ENCODE results near the gene LDB2. TPM values are rescaled to one million over a fixed set of nuclear protein-coding genes. Genes with fewer than 3 reads are reported as not detected.

LDB2 gene
- polyA plus RNA-seq, 3 donors = not detected

- Mint-ChIP-seq H3K4me3 (no peak overlapping the region), H3K4me1 (peaks cover 2% of the 10 kb centered on the region), H3K27ac (no peak overlapping the region), H3K36me3 (no peaks in the 10 kb centered on the region), H3K9me3 (peaks cover 0 to 7% (median 2%) of the 10 kb centered on the region in 7 donors), H3K27me3 (ENCODE audit: low read depth in 3 of 3) (peaks cover 0 to 3% (median 1%) of the 10 kb centered on the region in 3 donors)
- Histone ChIP-seq H3K9me3 (replicated peaks in 1 of 2; ENCODE audit: control insufficient read depth in 1 of 2, insufficient read depth in 1 of 2, low read length in 2 of 2) (no peaks in the 10 kb centered on the region), H3K36me3 (replicated peaks in 1 of 2; ENCODE audit: control insufficient read depth in 1 of 2, insufficient read depth in 2 of 2, low read length in 2 of 2) (no peaks in the 10 kb centered on the region), H3K4me1 (ENCODE audit: control insufficient read depth in 1 of 2, insufficient read depth in 2 of 2, low read length in 2 of 2) (no peaks in the 10 kb centered on the region), H3K9ac (ENCODE audit: insufficient read depth, low read length, poor library complexity, severe bottlenecking) (no peak overlapping the region), H3K27ac (ENCODE audit: low read depth in 1 of 2, low read length in 2 of 2) (no peak overlapping the region), H3K27me3 (ENCODE audit: control insufficient read depth in 2 of 2, insufficient read depth in 2 of 2, low read length in 2 of 2) (no peaks in the 10 kb centered on the region), H3K4me3 (replicated peaks in 1 of 3; ENCODE audit: low read depth in 2 of 3, low read length in 3 of 3) (no peak overlapping the region), H2AFZ (ENCODE audit: insufficient read depth, low read depth, low read length, poor library complexity, severe bottlenecking) (no peak overlapping the region), H3K79me2 (ENCODE audit: insufficient read depth, low read length) (no peaks in the 10 kb centered on the region), H3K4me2 (replicated peaks; ENCODE audit: extremely low read depth, low read length, poor library complexity, severe bottlenecking) (no peak overlapping the region), H4K20me1 (ENCODE audit: insufficient read depth, low read length) (no peaks in the 10 kb centered on the region)
- TF ChIP-seq, protein P1, sequence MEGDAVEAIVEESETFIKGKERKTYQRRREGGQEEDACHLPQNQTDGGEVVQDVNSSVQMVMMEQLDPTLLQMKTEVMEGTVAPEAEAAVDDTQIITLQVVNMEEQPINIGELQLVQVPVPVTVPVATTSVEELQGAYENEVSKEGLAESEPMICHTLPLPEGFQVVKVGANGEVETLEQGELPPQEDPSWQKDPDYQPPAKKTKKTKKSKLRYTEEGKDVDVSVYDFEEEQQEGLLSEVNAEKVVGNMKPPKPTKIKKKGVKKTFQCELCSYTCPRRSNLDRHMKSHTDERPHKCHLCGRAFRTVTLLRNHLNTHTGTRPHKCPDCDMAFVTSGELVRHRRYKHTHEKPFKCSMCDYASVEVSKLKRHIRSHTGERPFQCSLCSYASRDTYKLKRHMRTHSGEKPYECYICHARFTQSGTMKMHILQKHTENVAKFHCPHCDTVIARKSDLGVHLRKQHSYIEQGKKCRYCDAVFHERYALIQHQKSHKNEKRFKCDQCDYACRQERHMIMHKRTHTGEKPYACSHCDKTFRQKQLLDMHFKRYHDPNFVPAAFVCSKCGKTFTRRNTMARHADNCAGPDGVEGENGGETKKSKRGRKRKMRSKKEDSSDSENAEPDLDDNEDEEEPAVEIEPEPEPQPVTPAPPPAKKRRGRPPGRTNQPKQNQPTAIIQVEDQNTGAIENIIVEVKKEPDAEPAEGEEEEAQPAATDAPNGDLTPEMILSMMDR (IDR thresholded peaks at IDR 0.05) = no peak
- intact Hi-C loops (cut with micrococcal nuclease) = no loop called here
- no peak for DNase-seq
- WGBS (ENCODE audit: insufficient coverage) = 92% methylated on average over 11 of the region's 11 CpGs
These were observed 35.7 kb downstream of the LDB2 start for GRCh38 chr4:16862697-16863096.

GRCh38 chr4:16860516-16860915 is 37.9 kb downstream of the LDB2 start:
- Mint-ChIP-seq H3K4me3 (no peak overlapping the region), H3K4me1 (peaks cover 2% of the 10 kb centered on the region), H3K27ac (no peak overlapping the region), H3K9me3 (peaks cover 0 to 8% (median 0%) of the 10 kb centered on the region in 7 donors), H3K36me3 (no peaks in the 10 kb centered on the region), H3K27me3 (ENCODE audit: low read depth in 3 of 3) (peaks cover 0 to 3% (median 0%) of the 10 kb centered on the region in 3 donors)
- no CpG with 5 or more reads among the region's 1 CpG for WGBS (ENCODE audit: insufficient coverage)
- H4K20me1 ChIP-seq (ENCODE audit: insufficient read depth, low read length) = no peaks in the 10 kb centered on the region
- H3K27ac ChIP-seq (ENCODE audit: low read depth in 1 of 2, low read length in 2 of 2) = no peak overlapping the region
- H3K9me3 ChIP-seq (replicated peaks in 1 of 2; ENCODE audit: control insufficient read depth in 1 of 2, insufficient read depth in 1 of 2, low read length in 2 of 2) = no peaks in the 10 kb centered on the region
- H3K79me2 ChIP-seq (ENCODE audit: insufficient read depth, low read length) = no peaks in the 10 kb centered on the region
- DNase-seq = no peak
- H3K4me1 ChIP-seq (ENCODE audit: control insufficient read depth in 1 of 2, insufficient read depth in 2 of 2, low read length in 2 of 2) = no peaks in the 10 kb centered on the region
- no peak overlapping the region for H3K4me2 ChIP-seq (replicated peaks; ENCODE audit: extremely low read depth, low read length, poor library complexity, severe bottlenecking)
- TF ChIP-seq, protein P1 (IDR thresholded peaks at IDR 0.05) = no peak
- intact Hi-C loops (cut with micrococcal nuclease) = no loop called here
- no peak overlapping the region for H2AFZ ChIP-seq (ENCODE audit: insufficient read depth, low read depth, low read length, poor library complexity, severe bottlenecking)
- no peaks in the 10 kb centered on the region for H3K36me3 ChIP-seq (replicated peaks in 1 of 2; ENCODE audit: control insufficient read depth in 1 of 2, insufficient read depth in 2 of 2, low read length in 2 of 2)
- no peak overlapping the region for H3K9ac ChIP-seq (ENCODE audit: insufficient read depth, low read length, poor library complexity, severe bottlenecking)
- no peaks in the 10 kb centered on the region for H3K27me3 ChIP-seq (ENCODE audit: control insufficient read depth in 2 of 2, insufficient read depth in 2 of 2, low read length in 2 of 2)
- H3K4me3 ChIP-seq (replicated peaks in 1 of 3; ENCODE audit: low read depth in 2 of 3, low read length in 3 of 3) = no peak overlapping the region

Measured in CD14-positive monocyte (primary cell).